ENCODE results near the gene SLC6A9. TPM values are rescaled to one million over a fixed set of nuclear protein-coding genes. Genes with fewer than 3 reads are reported as not detected.

The SLC6A9 gene
- polyA plus RNA-seq, 2 of the 4 experiments (the other 2 are of a cell fraction): 9.0 to 17.7 TPM

- TF ChIP-seq EP300 (IDR thresholded peaks at IDR 0.05) (no peak), POLR2AphosphoS2 (conservative IDR thresholded peaks at IDR 0.05; ENCODE audit: low read length) (no peak), HOXA7 (CRISPR knock-in tag; IDR thresholded peaks at IDR 0.05) (no peak), HOXB13 (CRISPR knock-in tag; IDR thresholded peaks at IDR 0.05; ENCODE audit: low read depth) (no peak), MAFK (IDR thresholded peaks at IDR 0.05; ENCODE audit: partially characterized antibody) (no peak)
These were observed 84.0 kb downstream of the SLC6A9 start (continued) for GRCh38 chr1:43947061-43947873.

Other genes with a start within 250 kb of the SLC6A9 start
- gene ARTN, start 97.7 kb downstream of the SLC6A9 start, polyA plus RNA-seq (2011; rRNA removed): 0.13 and 0.21 TPM in 2 replicates
- gene ARTN, start 97.7 kb downstream of the SLC6A9 start, polyA plus RNA-seq (2017; fragmentation: RNase III; extraction: RNeasy Plus Mini Kit Qiagen cat#74134 plus additional on column Dnase treatment): 0.49 to 0.90 TPM (median 0.53 TPM) in 3 replicates
- gene IPO13, start 84.5 kb downstream of the SLC6A9 start, polyA plus RNA-seq (2011; rRNA removed): 8.1 and 12.9 TPM in 2 replicates
- gene IPO13, start 84.5 kb downstream of the SLC6A9 start, polyA plus RNA-seq (2017; fragmentation: RNase III; extraction: RNeasy Plus Mini Kit Qiagen cat#74134 plus additional on column Dnase treatment): 12.7 to 15.8 TPM (median 14.4 TPM) in 3 replicates
- gene DPH2, start 61.5 kb downstream of the SLC6A9 start, polyA plus RNA-seq (2011; rRNA removed): 41.7 and 43.5 TPM in 2 replicates
- 35.0 to 42.4 TPM (median 38.8 TPM) in 3 replicates for gene DPH2, start 61.5 kb downstream of the SLC6A9 start, polyA plus RNA-seq (2017; fragmentation: RNase III; extraction: RNeasy Plus Mini Kit Qiagen cat#74134 plus additional on column Dnase treatment)
- gene ATP6V0B, start 56.5 kb downstream of the SLC6A9 start, polyA plus RNA-seq (2011; rRNA removed): 97.0 and 104 TPM in 2 replicates
- gene ATP6V0B, start 56.5 kb downstream of the SLC6A9 start, polyA plus RNA-seq (2017; fragmentation: RNase III; extraction: RNeasy Plus Mini Kit Qiagen cat#74134 plus additional on column Dnase treatment): 91.0 to 101 TPM (median 91.2 TPM) in 3 replicates
- 19.0 and 21.2 TPM in 2 replicates for gene B4GALT2, start 52.3 kb downstream of the SLC6A9 start, polyA plus RNA-seq (2011; rRNA removed)
- gene B4GALT2, start 52.3 kb downstream of the SLC6A9 start, polyA plus RNA-seq (2017; fragmentation: RNase III; extraction: RNeasy Plus Mini Kit Qiagen cat#74134 plus additional on column Dnase treatment): 35.8 to 36.4 TPM (median 36.0 TPM) in 3 replicates
- gene CCDC24, start 39.9 kb downstream of the SLC6A9 start, polyA plus RNA-seq (2011; rRNA removed): 2.0 and 2.9 TPM in 2 replicates
- 9.3 to 12.5 TPM (median 10.2 TPM) in 3 replicates for gene CCDC24, start 39.9 kb downstream of the SLC6A9 start, polyA plus RNA-seq (2017; fragmentation: RNase III; extraction: RNeasy Plus Mini Kit Qiagen cat#74134 plus additional on column Dnase treatment)
- gene KLF17, start 87.4 kb upstream of the SLC6A9 start, polyA plus RNA-seq (2011; rRNA removed): 0.15 and 0.16 TPM in 2 replicates
- gene KLF17, start 87.4 kb upstream of the SLC6A9 start, polyA plus RNA-seq (2017; fragmentation: RNase III; extraction: RNeasy Plus Mini Kit Qiagen cat#74134 plus additional on column Dnase treatment): 0.22 to 0.41 TPM (median 0.40 TPM) in 3 replicates
- gene KLF18, start 110.2 kb upstream of the SLC6A9 start, polyA plus RNA-seq (2011; rRNA removed): not detected in 2 replicates
- not detected in 3 replicates for gene KLF18, start 110.2 kb upstream of the SLC6A9 start, polyA plus RNA-seq (2017; fragmentation: RNase III; extraction: RNeasy Plus Mini Kit Qiagen cat#74134 plus additional on column Dnase treatment)
- 28.2 and 28.7 TPM in 2 replicates for gene DMAP1, start 182.0 kb upstream of the SLC6A9 start, polyA plus RNA-seq (2011; rRNA removed)
- gene DMAP1, start 182.0 kb upstream of the SLC6A9 start, polyA plus RNA-seq (2017; fragmentation: RNase III; extraction: RNeasy Plus Mini Kit Qiagen cat#74134 plus additional on column Dnase treatment): 26.3 to 30.6 TPM (median 26.7 TPM) in 3 replicates